ENCODE data around the gene VWA5B1. TPM values are rescaled to one million over a fixed set of nuclear protein-coding genes. Genes with fewer than 3 reads are reported as not detected.

VWA5B1 gene
- total and polyA plus RNA-seq, 2 donors (not counting 3 experiments of a cell fraction or from before 2014, with no cell fraction given), result not detected

- BruUV-seq (replicated peaks), result no TSS peak
- no peaks in the 10 kb centered on the region for H3K9me3 ChIP-seq (replicated peaks; ENCODE audit: control insufficient read depth, insufficient read depth, low read length)
- DNase-seq (ENCODE audit: low read depth, low spot score), result no peak
- no peak overlapping the region for H3K27ac ChIP-seq (ENCODE audit: insufficient read depth, low read depth, low read length)
- no peak for FAIRE-seq
- ChIA-PET POLR2A (no interaction called here), CTCF (interaction anchor here (0.7 kb wide), 1 partner anchor 232 kb away, joined by 3 read pairs; no protein-coding TSS in a partner anchor)
- no peak overlapping the region for H3K4me3 ChIP-seq (replicated peaks in 1 of 3; ENCODE audit: insufficient read depth in 1 of 3, low read depth in 1 of 3, low read length in 3 of 3)
- no peak overlapping the region for H2AFZ ChIP-seq (ENCODE audit: low read depth, low read length)
- TF ChIP-seq MYC (IDR thresholded peaks at IDR 0.05; ENCODE audit: low read depth, low read length), result no peak
- intact Hi-C loops (cut with micrococcal nuclease), result no loop called here
- H4K20me1 ChIP-seq (replicated peaks; ENCODE audit: control insufficient read depth, extremely low read depth, insufficient read depth, low read length), result no peaks in the 10 kb centered on the region
- H3K9ac ChIP-seq (replicated peaks; ENCODE audit: extremely low read depth, insufficient read depth, low read length), result no peak overlapping the region
- H3K79me2 ChIP-seq (ENCODE audit: control insufficient read depth, insufficient read depth, low read length), result no peaks in the 10 kb centered on the region
- dilution Hi-C loops (cut with MboI; ENCODE audit: extremely low pct_ligation_motif_present, low sequenced_read_pairs), result no loop called here
- no peaks in the 10 kb centered on the region for H3K36me3 ChIP-seq (ENCODE audit: control insufficient read depth in 2 of 2, extremely low read depth in 1 of 2, insufficient read depth in 2 of 2, low read length in 2 of 2)
- H3K4me2 ChIP-seq (ENCODE audit: insufficient read depth, low read length), result no peak overlapping the region
- H3K9me1 ChIP-seq (replicated peaks; ENCODE audit: control insufficient read depth, extremely low read depth, insufficient read depth, low read length), result no peaks in the 10 kb centered on the region
- no peaks in the 10 kb centered on the region for H3K4me1 ChIP-seq (ENCODE audit: control insufficient read depth, extremely low read depth, insufficient read depth, low read length)
- H3K27me3 ChIP-seq (ENCODE audit: control insufficient read depth in 2 of 2, insufficient read depth in 2 of 2, low read length in 2 of 2), result peaks cover 1 to 5% of the 10 kb centered on the region in 2 experiments
Measured at GRCh38 chr1:20317471-20317870, 26.8 kb downstream of the VWA5B1 start.

GRCh38 chr1:20318521-20318920 is 27.8 kb downstream of the VWA5B1 start:
- no peaks in the 10 kb centered on the region for H4K20me1 ChIP-seq (replicated peaks; ENCODE audit: control insufficient read depth, extremely low read depth, insufficient read depth, low read length)
- H3K9me1 ChIP-seq (replicated peaks; ENCODE audit: control insufficient read depth, extremely low read depth, insufficient read depth, low read length), result no peaks in the 10 kb centered on the region
- H3K79me2 ChIP-seq (ENCODE audit: control insufficient read depth, insufficient read depth, low read length), result no peaks in the 10 kb centered on the region
- no peak for TF ChIP-seq POLR2A (IDR thresholded peaks at IDR 0.05; ENCODE audit: low read depth, low read length)
- no peak for TF ChIP-seq CTCF (IDR thresholded peaks at IDR 0.05; ENCODE audit: extremely low read depth in 1 of 2, insufficient read depth in 1 of 2, low read depth in 1 of 2, low read length in 2 of 2)
- TF ChIP-seq FOS (IDR thresholded peaks at IDR 0.05; ENCODE audit: borderline replicate concordance, insufficient read depth, low read length), result no peak
- TF ChIP-seq MYC (IDR thresholded peaks at IDR 0.05; ENCODE audit: low read depth, low read length), result no peak
- no peak for TF ChIP-seq MAX (IDR thresholded peaks at IDR 0.05; ENCODE audit: insufficient read depth, insufficient read length)
- TF ChIP-seq JUN (IDR thresholded peaks at IDR 0.05; ENCODE audit: borderline replicate concordance, insufficient read depth, insufficient read length, low read depth), result no peak
- TF ChIP-seq GATA2 (IDR thresholded peaks at IDR 0.05; ENCODE audit: insufficient read depth, insufficient read length, low read depth, low read length), result no peak
- no peak for TF ChIP-seq POLR2AphosphoS5 (IDR thresholded peaks at IDR 0.05; ENCODE audit: insufficient read depth, low read depth, low read length)
- TF ChIP-seq EZH2 (IDR thresholded peaks at IDR 0.05; ENCODE audit: borderline replicate concordance, low read depth, low read length, severe bottlenecking), result no peak
- dilution Hi-C loops (cut with MboI; ENCODE audit: extremely low pct_ligation_motif_present, low sequenced_read_pairs), result no loop called here
- no peak overlapping the region for H3K4me3 ChIP-seq (replicated peaks in 1 of 3; ENCODE audit: insufficient read depth in 1 of 3, low read depth in 1 of 3, low read length in 3 of 3)
- H3K9ac ChIP-seq (replicated peaks; ENCODE audit: extremely low read depth, insufficient read depth, low read length), result no peak overlapping the region
- no peak overlapping the region for H3K4me2 ChIP-seq (ENCODE audit: insufficient read depth, low read length)
- DNase-seq (ENCODE audit: low read depth, low spot score) (no peak), FAIRE-seq (no peak)
- no peak overlapping the region for H2AFZ ChIP-seq (ENCODE audit: low read depth, low read length)
- no peaks in the 10 kb centered on the region for H3K9me3 ChIP-seq (replicated peaks; ENCODE audit: control insufficient read depth, insufficient read depth, low read length)
- H3K27ac ChIP-seq (ENCODE audit: insufficient read depth, low read depth, low read length), result no peak overlapping the region
- H3K27me3 ChIP-seq (ENCODE audit: control insufficient read depth in 2 of 2, insufficient read depth in 2 of 2, low read length in 2 of 2), result peaks cover 1 to 7% of the 10 kb centered on the region in 2 experiments
- no TSS peak for BruUV-seq (replicated peaks)
- intact Hi-C loops (cut with micrococcal nuclease), result no loop called here
- ChIA-PET POLR2A (no interaction called here), CTCF (no interaction called here)
- no peaks in the 10 kb centered on the region for H3K4me1 ChIP-seq (ENCODE audit: control insufficient read depth, extremely low read depth, insufficient read depth, low read length)
- H3K36me3 ChIP-seq (ENCODE audit: control insufficient read depth in 2 of 2, extremely low read depth in 1 of 2, insufficient read depth in 2 of 2, low read length in 2 of 2), result no peaks in the 10 kb centered on the region
